Measurements from ENCODE around the gene GLIS1.

DNA sequence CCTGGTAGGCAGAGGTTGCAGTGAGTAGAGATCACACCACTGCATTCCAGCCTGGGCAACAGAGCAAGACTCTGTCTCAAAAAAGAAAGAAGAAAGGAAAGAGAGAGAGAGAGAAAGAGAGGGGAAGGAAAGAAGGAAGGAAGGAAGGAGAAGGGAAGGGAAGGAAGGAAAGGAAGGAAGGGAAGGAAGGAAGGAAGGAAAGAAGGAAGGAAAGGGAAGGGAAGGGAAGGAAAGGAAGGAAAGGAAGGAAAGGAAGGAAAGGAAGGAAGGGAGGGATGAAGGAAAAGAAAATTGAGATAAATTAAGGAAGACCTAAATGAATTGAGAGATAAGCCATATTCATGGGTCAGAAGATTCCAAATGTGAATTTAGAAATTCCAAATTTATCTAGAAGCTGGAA lies 92.2 kb downstream of the GLIS1 start:
- TF ChIP-seq POLR2A (IDR thresholded peaks at IDR 0.05; ENCODE audit: control extremely low read depth in 1 of 2, low read depth in 2 of 2, low read length in 2 of 2) (no peak), CTCF (IDR thresholded peaks at IDR 0.05; ENCODE audit: control extremely low read depth in 1 of 3, insufficient read depth in 1 of 3, low read depth in 1 of 3, low read length in 3 of 3) (no peak), EZH2 (IDR thresholded peaks at IDR 0.05; ENCODE audit: low read depth, low read length, severe bottlenecking) (no peak)

All from H1 (cell line).